ENCODE data around the gene PRKCA. TPM values are rescaled to one million over a fixed set of nuclear protein-coding genes. Genes with fewer than 3 reads are reported as not detected.

The PRKCA gene
- total RNA-seq, 4 donors from 2014 or later, result 9.8 to 25.6 (median 12.2) TPM

DNA sequence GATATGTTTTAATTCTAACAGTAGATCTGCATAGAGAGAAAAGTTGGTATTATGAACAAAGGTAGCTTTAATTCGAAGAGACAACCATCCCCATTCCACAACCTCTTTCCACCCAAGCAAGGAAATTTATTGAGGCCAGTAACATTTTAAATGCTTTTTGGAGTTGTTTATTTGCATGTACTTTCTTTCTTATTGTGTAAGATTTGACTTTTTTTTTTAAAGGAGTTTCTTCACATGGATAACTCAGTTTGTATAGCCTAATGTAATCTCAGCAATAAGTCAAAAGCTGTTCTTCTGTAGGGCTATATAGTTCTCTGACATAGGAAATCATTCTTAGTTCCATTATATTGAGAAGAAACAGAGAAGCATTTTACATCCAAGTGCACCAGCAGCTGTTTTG, 163.3 kb downstream of the PRKCA start:
- 100% methylated on average over 1 of the region's 1 CpG for WGBS
- peaks cover 57% of the 10 kb centered on the region for H3K4me1 ChIP-seq
- no peak for TF ChIP-seq POLR2AphosphoS5 (IDR thresholded peaks at IDR 0.05)
- no peaks in the 10 kb centered on the region for H3K27me3 ChIP-seq
- H3K27ac ChIP-seq, result no peak overlapping the region
- H3K36me3 ChIP-seq, result no peaks in the 10 kb centered on the region
- H3K9me3 ChIP-seq, result no peaks in the 10 kb centered on the region
- no peak overlapping the region for H3K4me3 ChIP-seq
- DNase-seq (ENCODE audit: low spot score in 2 of 2), result no peak

DNA sequence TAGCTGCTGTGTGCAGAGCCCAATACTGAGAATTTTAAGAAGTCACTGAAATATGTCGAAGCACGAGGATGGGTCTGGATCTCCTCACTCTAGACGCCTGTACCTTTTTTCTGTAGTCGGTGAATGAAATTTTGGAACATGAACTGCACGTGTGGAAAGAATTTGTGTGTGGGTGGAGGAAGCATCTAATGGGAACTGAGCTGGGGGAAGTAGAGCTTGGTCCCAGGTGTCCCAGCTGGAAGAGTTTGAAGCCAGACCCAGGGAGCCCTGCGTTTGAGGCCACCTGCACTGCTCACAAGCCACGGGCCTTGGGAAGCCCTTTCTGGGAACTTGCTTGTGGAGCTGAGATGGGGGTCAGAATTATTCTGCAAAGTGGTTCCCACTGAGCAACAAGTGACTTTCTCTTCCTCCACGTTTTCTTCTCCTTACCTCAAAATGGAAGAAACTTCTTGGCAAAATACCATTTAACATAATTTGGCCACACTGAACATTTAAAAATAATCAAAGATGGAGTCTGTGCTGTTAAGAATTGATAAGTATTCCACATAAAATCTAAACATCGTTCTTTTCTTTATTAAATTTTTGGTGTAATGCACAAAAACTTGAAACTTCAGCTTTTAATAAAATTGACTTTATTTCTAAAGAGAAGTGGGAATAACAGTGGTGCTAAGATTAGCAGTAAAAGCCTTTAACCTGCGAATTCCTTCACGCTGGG, 163.8 kb downstream of the PRKCA start:
- Histone ChIP-seq H3K36me3 (no peaks in the 10 kb centered on the region), H3K27ac (no peak overlapping the region), H3K4me3 (no peak overlapping the region), H3K9me3 (no peaks in the 10 kb centered on the region), H3K4me1 (peaks cover 54% of the 10 kb centered on the region), H3K27me3 (no peaks in the 10 kb centered on the region)
- 77% methylated on average over 11 of the region's 11 CpGs for whole genome bisulfite sequencing
- no peak for DNase-seq (ENCODE audit: low spot score in 2 of 2)
- no peak for TF ChIP-seq POLR2A (IDR thresholded peaks at IDR 0.05)
- TF ChIP-seq, protein P1, sequence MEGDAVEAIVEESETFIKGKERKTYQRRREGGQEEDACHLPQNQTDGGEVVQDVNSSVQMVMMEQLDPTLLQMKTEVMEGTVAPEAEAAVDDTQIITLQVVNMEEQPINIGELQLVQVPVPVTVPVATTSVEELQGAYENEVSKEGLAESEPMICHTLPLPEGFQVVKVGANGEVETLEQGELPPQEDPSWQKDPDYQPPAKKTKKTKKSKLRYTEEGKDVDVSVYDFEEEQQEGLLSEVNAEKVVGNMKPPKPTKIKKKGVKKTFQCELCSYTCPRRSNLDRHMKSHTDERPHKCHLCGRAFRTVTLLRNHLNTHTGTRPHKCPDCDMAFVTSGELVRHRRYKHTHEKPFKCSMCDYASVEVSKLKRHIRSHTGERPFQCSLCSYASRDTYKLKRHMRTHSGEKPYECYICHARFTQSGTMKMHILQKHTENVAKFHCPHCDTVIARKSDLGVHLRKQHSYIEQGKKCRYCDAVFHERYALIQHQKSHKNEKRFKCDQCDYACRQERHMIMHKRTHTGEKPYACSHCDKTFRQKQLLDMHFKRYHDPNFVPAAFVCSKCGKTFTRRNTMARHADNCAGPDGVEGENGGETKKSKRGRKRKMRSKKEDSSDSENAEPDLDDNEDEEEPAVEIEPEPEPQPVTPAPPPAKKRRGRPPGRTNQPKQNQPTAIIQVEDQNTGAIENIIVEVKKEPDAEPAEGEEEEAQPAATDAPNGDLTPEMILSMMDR (IDR thresholded peaks at IDR 0.05), result no peak
- no peak for TF ChIP-seq EP300 (IDR thresholded peaks at IDR 0.05)
- TF ChIP-seq POLR2AphosphoS5 (IDR thresholded peaks at IDR 0.05), result no peak

DNA sequence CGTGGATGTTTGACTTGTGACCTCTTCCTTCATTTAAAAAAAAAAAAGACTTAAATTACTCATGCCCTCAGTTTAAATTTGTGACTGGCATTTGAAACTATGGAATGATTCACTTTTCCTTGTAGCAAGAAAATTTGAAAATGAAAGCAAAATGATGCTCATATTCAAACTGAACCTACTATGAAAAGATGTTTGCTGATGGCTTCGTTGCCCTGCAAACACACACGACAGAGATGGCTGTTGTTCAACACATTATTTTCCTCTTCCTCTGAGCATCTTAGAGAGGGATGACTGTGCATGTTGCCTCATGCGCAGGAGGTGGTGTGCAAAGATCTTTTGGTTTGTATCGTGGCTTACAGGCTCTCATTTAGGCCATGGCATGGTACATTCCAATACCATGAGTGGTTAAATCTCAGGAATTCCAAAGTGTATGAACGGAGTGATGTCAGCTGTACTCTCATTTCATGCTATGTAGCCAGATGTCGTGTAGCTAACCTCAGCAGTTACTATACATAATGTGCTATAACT, 164.5 kb downstream of the PRKCA start:
- TF ChIP-seq POLR2AphosphoS5 (IDR thresholded peaks at IDR 0.05) (peak in 1 of 3 donors; percentile 46), EP300 (IDR thresholded peaks at IDR 0.05) (no peak)
- TF ChIP-seq, protein P1 (IDR thresholded peaks at IDR 0.05), result no peak
- 30% methylated on average over 7 of the region's 7 CpGs for WGBS
- peak overlapping the region; percentile 1 for H3K27ac ChIP-seq
- no peak overlapping the region for H3K4me3 ChIP-seq
- H3K9me3 ChIP-seq, result no peaks in the 10 kb centered on the region
- DNase-seq (ENCODE audit: low spot score in 2 of 2), result no peak
- no peaks in the 10 kb centered on the region for H3K36me3 ChIP-seq
- H3K27me3 ChIP-seq, result no peaks in the 10 kb centered on the region
- peaks cover 50% of the 10 kb centered on the region for H3K4me1 ChIP-seq

DNA sequence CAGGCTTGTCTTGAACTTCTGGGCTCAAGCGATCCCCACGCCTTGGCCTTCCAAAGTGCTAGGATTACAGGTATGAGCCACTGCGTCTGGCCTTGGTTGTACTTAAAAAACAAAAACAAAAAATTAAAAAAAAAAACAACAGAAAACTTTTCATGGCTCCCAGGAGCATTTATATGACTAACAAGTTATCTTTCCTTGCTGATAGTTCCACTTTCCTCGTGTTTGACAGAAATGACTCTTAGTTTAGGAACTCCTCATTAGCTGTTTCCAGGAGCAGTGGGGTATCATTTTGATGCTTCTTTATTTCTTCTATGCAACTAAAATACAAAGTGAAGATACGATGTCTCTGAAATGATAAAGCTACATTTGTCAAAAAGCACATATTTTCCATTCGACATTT, 165.4 kb downstream of the PRKCA start:
- no peak for DNase-seq (ENCODE audit: low spot score in 2 of 2)
- Histone ChIP-seq H3K4me3 (no peak overlapping the region), H3K27me3 (no peaks in the 10 kb centered on the region), H3K9me3 (no peaks in the 10 kb centered on the region), H3K36me3 (no peaks in the 10 kb centered on the region), H3K27ac (peak overlapping the region; percentile 1), H3K4me1 (peaks cover 41% of the 10 kb centered on the region)
- 75% methylated on average over 6 of the region's 6 CpGs for WGBS
- no peak for TF ChIP-seq POLR2A (IDR thresholded peaks at IDR 0.05)
- no peak for TF ChIP-seq POLR2AphosphoS5 (IDR thresholded peaks at IDR 0.05)
- TF ChIP-seq, protein P1 (IDR thresholded peaks at IDR 0.05), result no peak
- TF ChIP-seq EP300 (IDR thresholded peaks at IDR 0.05), result no peak

DNA sequence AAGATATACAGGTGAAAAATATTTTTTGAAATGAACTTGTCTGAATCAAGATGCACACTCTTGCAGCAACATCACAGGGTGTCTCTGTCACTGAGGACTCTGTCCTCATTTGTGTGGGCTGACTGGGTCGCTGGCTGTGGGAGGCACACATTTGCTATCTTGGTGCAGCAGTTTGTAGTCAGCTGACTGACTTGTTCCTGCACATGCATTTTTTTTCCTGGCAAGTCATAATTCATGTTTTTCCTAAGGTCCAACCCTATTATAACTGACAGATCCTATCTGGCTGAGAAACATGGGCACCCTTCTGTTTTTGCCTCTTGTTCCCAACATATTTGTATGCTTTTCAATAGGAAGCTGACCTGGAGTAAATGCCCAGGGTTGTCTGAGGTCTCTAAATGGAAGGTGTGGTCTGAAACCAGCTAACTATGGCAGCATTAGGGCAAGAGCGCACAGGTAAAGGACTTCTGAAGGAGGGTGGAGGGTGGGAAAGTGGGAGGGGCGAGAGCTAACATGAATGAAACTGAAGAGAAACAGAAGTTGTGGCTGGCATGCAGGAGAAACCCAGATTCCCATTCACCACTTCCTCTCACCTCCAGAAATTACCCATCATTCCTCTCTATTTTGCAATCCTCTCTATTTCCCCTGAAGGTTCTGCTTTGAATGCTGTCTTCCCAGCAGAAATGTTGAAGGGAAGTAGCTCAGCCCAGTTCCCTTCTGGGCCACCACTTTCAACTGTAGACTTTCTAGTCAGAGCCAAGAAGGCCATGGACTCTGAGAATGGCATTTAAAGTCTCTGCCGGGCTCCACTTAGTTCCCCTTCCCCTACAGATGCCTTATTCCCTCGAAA, 166.1 kb downstream of the PRKCA start:
- DNase-seq (ENCODE audit: low spot score in 2 of 2), result no peak
- WGBS, result 41% methylated on average over 5 of the region's 5 CpGs
- Histone ChIP-seq H3K4me3 (no peak overlapping the region), H3K27ac (peak overlapping the region; percentile 30), H3K36me3 (no peaks in the 10 kb centered on the region), H3K4me1 (peaks cover 36% of the 10 kb centered on the region), H3K9me3 (no peaks in the 10 kb centered on the region), H3K27me3 (no peaks in the 10 kb centered on the region)
- TF ChIP-seq EP300 (IDR thresholded peaks at IDR 0.05) (no peak), POLR2A (IDR thresholded peaks at IDR 0.05) (no peak), POLR2AphosphoS5 (IDR thresholded peaks at IDR 0.05) (no peak)
- TF ChIP-seq, protein P1 (IDR thresholded peaks at IDR 0.05), result no peak

Measured in suprapubic skin (tissue), 4 donors.